HG02623 (cell line): ENCODE measurements around the gene COG8.

Experiments
- ATAC-seq: cut with Tn5 transposase; IDR thresholded peaks from one replicate; pipeline ENCODE4 v1.9.1; 2021; ENCODE audit warnings: moderate library complexity; ENCODE audit not compliant: unreplicated experiment

COG8 gene

GRCh38 chr16:69346683-69347082 lies 7.3 kb upstream of the COG8 start:
- no peak for ATAC-seq

- no peak for ATAC-seq
These were observed 6.6 kb upstream of the COG8 start for GRCh38 chr16:69345923-69346322.

GRCh38 chr16:69344171-69344570 lies 4.8 kb upstream of the COG8 start:
- no peak for ATAC-seq

- ATAC-seq, result no peak
These were observed 806 bp upstream of the COG8 start for GRCh38 chr16:69340095-69340644.

- ATAC-seq, result no peak
These were observed 641 bp downstream of the COG8 start for GRCh38 chr16:69338557-69339288.

GRCh38 chr16:69334696-69335095 lies 4.7 kb downstream of the COG8 start:
- ATAC-seq, result no peak

DNA sequence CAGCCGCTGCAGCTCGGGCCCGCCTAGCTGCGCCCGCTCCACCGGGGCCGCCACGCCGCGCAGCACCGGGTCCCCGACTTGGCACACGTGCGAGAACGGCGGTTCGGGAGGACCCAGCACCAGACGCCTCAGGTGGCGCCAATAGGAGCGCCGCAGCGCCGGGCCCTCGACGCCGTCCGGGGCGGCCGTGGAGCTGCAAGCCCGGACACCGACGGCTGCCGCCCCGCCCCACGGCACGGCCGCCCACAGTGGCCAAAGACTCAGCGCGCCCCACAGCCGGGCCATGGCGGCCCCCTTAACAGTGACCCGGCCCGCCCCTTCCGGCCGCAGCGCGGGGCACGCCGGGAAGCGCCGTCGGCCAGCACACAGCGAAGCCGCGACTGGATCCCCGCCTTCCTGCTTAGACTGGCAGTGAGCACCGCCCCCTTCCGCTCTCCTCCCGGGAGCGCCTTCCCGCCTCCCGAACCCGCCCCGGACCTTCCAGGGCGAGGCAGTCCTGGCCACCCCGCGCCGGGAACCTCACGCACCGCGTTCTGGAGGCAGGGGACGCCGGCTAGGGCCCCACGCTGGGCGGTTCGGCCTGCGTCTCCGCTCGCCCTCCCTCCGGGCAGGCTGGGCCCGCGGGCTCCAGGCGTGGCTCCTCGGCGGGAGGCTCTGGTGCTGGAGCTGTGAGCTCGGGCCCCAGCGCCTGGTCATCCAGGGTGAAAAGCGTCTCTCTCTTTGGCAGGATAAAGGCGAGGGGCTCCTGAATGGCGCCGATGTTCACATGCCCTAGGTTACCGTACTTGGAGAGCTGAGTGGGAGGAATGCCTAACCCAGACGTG lies 8.9 kb downstream of the COG8 start, which contains the start of gene PDF:
Gene PDF, minus strand, starts transcription at position 303 of the 824 bp plus-strand sequence. Its CDS starts 18 bp downstream, at position 285.
- ATAC-seq, result peak; percentile 95

- ATAC-seq, result peak; percentile 33
These were observed 9.7 kb downstream of the COG8 start for GRCh38 chr16:69329369-69330285.

DNA sequence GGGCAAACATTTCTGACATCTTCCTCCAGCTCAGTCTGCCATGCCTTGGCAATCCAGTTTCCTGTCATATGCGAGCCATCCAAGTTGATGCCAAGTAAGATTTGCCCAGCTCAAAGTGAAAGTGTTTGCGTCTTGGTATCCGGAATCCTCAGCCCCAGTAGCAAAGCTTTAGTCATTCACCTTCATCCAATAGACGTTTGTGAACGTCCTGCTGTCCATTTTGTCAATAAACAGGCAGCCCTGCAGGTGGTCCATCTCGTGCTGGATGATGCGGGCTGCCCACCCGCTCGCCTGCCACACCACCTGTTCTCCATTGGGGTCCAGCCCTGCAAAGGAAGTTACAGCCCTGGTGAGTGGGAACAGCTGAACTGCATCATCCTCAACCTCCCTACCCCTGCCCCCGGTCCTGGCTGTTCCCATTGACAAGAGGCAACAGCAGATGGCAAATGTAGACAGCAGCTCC lies 10.5 kb downstream of the COG8 start:
- ATAC-seq, result no peak

GRCh38 chr16:69327585-69328310 lies 11.6 kb downstream of the COG8 start:
- no peak for ATAC-seq

DNA sequence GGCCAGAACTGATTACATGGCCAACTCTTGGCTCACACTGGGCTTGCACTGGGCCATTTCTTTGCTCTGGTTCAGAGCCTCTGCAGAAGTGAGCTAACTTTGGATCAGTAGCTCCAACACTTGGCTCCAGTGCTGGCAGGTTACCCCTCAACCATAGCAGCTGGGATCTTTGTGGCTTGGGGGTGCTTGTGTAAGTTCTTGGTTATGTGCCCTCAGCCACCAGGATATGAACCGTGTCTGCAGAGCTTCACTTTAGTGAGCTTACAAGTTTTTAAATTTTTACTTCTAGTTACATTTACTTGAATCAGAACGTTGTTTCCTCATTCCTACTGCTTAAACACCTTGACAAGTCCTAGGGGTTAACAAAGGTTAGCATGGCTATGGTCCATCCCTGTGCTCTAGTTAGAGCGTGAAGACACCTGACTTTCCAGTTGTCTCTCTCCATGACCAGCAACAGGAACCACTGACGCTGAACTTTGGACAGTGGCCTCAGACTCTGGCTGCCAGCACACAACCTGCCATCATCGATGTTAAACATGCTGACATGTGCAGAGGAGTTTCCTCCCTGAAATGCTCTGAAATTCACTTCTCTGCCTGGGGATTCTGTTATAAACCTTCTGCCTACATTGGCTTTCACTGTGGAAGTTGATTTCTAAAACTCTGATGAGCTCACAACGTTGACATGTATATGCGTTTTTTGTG lies 13.0 kb downstream of the COG8 start:
- ATAC-seq, result no peak

GRCh38 chr16:69325784-69326171 lies 13.6 kb downstream of the COG8 start:
- ATAC-seq, result no peak

GRCh38 chr16:69324585-69325253 lies 14.6 kb downstream of the COG8 start:
- no peak for ATAC-seq

DNA sequence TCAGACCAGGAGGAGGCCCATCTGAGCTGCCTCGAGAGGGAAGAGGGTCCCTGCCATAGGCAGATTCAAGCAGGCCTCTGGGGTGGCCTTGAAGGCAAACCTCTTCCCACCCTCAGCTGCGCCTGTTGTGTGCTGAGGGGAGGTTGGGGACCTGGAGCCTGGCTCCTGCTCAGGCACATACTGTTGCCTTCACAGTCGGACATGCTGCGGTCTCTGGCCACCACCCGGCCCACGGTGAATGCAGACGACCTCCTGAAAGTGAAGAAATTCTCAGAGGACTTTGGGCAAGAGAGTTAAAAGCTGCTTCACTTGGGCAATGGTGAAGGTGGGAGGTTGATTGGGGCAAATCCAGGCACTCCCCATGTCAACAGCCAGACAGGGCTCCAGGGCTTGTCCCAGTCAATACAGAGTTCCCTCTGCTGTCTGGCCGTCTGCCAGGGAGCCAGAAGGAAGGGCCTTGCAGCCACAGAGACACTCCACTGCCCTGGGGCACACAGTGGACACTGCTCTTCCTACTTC lies 15.3 kb downstream of the COG8 start:
- no peak for ATAC-seq

GRCh38 chr16:69323415-69323814 lies 15.9 kb downstream of the COG8 start:
- ATAC-seq, result no peak

DNA sequence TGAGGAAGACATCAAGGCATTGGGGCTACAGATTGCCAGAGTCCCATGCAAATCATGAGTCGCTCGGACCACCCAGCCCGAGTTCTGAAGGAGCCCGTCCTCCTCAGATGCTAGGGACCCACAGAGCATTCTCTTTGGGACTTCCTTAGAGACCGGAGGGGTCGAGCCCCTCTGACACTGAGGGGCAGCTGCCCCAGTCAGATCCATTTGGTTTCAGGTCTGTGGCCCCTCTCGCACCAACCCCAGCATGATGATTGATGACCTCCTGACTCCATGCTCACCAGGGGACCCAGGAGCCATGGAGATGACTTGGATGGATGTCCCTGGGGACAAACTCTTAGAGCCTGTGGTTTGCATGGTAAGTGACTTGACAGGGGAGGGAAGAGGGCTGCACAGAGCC lies 17.0 kb downstream of the COG8 start:
- no peak for ATAC-seq

DNA sequence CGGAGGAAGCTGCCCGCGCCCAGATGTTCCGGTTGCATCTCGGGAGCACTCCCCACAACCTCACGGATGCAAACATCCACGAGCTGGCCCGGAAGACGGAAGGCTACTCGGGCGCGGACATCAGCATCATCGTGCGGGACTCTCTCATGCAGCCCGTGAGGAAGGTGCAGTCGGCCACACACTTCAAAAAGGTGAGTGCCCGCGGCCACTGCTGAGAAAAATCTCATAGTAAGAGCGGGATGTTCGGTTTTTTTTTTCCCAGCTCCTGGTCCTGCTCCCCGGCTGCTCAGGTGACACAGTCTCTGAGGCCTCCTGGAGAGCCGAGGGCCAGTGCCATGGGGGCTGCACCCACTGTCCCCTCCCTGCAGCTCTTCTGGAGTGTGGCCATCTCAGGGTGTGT lies 18.3 kb downstream of the COG8 start:
- ATAC-seq, result no peak

DNA sequence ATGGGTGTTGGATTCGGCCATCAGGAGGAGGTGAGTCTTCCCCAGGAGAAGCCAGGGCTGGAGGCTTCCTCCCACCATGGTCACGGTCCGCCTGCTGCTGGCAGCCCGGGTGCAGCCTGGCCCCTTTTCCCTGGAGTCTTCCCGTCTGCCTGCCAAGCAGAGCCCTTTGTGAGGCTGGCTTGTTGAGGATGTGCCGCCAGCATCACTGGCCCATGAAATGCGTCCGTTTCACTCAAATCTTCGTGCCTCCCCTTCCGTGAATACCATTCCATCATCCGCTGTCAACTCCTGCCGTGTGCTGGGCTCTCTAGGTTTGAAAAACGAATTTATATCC lies 18.7 kb downstream of the COG8 start:
- ATAC-seq, result no peak
